G401.6 (cell line): Measurements from ENCODE around the gene EEIG1.
A peak's percentile ranks its signal among the peaks of the same experiment; 100 is the strongest.

ENCODE experiments used
- FAIRE-seq: peaks from 2 replicates; lab custom pipeline; 2012; peaks lifted over from hg19 to GRCh38; lab: Jason Lieb, UNC

EEIG1 gene

DNA sequence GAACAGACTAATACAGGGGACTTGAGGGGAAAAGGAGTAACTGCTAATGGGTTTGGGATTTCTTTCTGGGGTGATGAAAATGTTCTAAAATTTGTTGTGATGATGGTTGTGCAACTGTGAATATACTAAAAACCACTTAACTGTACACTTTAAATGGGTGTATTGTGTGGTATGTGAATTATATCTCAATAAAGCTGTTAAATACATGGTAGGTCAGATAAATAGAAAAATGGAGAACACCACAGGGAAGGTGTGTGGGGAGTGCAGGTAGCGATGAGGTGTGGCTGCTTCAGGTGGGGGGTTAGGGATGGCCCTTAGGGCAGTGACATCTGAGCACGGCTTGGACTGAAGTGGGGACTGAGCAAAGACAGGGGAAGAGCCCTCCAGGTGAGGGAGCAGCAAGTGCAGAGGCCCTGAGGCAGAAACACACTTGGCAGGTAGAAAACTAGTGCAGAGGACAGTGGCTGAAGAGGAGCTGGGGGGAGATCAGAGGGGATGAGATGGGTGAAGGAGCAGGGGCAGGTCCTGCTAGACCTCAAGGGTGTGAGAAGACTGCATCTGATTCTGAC, 20.9 kb downstream of the EEIG1 start:
- FAIRE-seq, result no peak

DNA sequence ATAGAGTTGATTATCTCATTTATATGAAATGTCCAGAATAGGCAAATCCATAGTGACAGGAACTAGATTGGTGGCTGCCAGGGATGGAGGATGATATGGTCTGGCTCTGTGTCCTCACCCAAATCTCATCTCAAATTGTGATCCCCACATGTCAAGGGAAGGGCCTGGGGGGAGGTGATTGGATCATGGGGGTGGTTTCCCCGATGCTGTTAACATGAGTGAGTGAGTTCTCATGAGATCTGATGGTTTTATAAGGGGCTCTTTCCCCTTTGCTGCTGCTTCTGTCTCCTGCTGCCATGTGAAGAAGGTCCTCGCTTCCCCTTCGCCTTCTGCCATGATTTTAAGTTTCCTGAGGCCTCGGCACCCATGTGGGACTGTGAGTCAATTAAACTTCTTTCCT, 21.4 kb downstream of the EEIG1 start:
- no peak for FAIRE-seq

DNA sequence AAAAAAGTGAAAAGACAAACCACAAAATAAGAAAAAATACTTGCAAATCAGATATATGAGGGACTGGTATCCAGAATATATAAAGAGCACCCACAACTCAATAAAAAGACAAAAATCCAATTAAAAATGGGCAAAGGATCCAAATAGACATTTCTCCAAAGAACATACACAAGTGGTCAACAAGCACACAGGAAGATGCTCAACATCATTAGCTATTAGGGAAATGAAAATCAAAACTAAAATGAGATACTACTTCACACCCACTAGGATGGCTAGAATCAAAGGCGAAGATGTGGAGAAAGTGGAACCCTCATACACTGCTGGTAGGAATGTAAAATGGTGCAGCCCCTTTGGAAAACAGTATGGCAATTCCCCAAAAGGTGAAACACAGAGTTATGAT, 22.1 kb downstream of the EEIG1 start:
- FAIRE-seq, result no peak

DNA sequence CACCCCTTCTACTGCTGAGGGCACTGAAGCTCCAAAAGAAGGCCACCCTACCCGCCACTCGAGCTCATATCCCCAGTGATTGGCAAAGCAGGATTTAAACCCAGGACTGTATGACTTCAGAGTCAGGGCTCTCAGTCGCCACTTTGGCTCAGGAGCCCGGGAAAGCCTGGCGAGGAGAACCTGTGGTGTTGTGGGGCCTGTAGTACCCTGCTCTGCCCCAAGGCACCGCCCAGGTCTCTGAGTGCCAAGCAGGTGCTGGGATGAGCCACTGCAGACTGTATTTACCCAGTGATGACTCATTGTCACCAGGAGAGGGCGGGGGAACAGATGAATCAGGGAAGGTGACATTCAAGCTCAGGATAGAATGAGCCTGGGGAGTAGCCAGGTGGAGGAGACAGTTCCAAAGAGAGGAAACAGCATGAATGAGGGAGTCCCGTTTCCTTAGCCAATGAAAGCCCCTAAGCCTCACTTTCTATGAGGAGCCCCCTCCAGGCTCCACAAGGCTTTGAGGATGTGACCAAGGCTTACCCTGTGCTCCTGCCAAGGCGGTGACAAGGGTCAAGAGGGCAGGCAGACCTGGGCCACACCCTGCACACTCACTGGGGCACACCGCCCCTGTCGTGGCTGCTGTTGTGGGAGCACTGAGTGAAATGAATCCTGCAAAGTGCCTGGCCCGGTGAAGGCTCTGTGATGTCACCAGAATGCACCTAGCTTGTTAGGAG, 25.3 kb downstream of the EEIG1 start:
- FAIRE-seq, result no peak

DNA sequence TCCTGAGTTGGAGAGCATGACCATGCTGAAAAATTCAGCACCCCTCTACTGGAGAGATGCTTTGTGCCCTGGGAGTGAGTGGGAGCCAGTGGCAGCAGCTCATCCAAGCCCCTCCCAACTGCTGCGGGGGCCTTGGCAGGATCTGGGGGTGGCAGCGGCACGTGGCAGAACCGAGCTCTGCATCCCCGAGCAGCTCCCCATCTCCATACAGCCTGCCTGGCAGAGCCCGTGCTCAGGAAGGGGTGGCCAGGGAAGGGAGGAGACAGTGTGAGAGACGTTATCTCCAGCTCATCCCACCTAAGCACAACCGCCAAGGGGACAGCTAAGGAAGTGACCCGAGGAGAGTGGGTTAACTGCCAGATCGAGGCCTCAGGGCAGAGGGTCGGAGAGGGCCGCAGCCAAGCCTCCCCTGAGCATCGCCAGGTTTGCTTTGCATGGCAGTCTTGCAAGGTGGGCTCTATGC, 25.9 kb downstream of the EEIG1 start:
- no peak for FAIRE-seq

DNA sequence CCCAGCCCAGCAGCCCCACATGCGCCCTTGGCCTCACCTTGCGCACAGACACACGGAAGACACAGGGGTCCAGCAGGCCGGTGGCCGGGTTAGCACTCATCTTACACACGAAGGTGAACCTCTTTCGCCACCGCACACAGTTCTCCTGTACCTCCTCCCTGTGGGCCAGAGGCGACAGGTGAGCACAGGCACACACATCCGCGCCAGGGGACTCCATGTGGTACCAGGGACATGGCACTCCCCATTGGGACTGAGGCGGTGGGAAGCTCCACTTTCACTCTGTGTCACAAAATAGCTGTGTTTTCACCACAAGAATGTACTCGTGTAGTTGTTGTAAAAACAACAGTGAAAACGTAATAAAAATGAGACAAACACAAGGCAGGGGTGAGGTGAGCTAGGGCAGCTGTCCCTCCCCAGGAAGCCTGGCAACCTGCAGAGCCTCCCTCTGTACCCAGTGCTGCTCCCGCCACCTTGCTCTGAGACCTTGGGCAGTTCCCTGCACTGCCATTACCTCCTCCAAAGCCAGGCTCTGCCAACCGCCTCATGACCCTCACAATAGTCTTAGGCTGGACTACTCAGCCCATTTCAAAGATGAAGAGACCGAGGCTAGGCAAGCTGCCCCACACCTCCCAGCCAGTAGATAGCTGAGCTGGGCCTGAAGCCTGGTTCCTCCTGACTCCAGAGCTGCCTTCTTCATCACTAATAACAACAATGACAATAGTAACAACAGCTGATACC, 26.9 kb downstream of the EEIG1 start:
- FAIRE-seq, result no peak

DNA sequence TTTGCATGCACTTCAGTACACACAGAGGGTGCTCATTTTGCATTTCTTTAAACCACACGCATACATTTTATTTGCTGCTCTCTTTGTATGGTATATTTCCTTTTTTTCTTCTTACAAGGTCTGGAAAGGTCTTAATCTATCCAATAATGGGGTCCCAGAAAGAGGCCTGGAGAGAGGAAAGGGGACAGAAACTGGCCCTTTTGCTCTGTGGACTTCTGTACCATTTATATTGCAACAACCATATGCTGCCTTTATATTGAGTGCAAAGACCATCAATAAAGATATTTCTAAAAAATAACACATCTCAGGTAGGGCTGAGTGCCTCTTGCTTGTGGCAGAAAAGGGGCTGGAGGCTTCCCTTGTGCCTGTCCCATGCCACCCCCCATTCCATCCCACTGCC, 27.6 kb downstream of the EEIG1 start:
- no peak for FAIRE-seq

DNA sequence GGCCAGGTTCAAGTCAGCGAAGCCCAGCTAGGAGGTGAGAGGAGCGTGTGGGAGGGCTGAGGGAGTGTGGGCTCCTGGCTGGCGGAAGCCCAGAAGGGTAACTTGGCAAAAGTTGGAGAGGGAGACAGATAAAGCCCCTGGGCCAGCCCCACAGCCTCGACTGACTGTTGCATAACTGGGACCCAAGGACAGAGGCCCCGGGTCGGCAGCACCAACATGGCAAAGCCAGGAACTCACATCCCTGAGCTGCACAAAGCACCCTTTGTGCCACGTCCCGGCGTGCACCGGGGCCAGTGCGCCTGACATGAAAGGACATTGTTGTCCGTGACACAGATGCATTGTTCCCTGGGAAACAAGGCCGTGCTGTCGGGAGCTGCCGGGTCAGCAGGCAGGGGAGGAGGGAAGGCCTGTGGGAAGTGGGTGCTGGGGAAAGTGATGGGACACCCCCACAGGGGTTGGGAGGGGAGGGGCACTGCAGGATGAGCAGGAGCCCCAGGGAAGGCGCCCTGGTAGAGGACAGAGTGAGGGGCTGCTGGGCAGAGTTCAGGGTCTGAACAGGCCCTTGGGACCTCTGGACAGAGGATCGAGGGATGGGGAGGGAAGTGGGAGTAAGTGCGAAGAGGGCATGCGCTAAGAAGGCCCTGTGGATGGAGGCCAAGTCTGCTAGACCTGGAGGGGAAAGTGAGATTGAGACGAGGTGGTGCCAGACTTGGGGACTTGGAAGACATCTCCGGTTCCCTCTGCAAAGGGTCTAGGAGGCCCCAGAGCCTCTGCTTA, 30.1 kb downstream of the EEIG1 start:
- FAIRE-seq, result no peak

DNA sequence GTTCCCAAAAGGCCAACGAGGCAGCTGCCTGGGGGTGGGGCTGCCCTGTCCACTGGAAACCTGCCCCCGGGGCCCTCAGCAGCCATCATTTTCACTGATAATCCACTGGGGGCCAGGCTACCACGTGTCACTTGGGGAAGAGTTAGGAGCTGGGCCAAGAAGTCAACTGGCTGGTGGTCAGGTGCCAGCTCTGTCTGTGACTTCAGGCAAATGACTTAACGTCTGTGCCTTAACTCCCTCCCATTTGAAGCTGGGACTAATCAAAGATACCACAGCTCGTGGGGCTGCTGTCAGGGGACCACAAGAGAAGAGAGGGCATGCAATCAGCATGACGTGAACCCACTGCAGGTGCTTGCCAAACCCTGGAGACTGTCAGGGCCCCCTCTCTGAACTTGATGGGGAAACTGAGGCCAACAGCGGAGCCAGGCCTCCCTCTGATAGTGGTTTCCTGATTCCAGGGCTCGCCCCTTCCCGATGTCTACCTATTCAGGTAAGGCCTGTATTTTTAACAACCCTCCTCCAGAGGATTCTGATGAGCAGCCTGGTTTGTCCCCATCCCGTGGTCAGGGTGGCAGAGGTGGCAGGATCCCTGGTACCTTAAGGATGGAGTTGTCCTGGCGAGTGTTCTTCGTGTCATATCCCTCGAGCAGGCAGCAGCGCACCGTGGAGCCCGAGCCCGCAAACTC, 30.8 kb downstream of the EEIG1 start:
- FAIRE-seq, result no peak

DNA sequence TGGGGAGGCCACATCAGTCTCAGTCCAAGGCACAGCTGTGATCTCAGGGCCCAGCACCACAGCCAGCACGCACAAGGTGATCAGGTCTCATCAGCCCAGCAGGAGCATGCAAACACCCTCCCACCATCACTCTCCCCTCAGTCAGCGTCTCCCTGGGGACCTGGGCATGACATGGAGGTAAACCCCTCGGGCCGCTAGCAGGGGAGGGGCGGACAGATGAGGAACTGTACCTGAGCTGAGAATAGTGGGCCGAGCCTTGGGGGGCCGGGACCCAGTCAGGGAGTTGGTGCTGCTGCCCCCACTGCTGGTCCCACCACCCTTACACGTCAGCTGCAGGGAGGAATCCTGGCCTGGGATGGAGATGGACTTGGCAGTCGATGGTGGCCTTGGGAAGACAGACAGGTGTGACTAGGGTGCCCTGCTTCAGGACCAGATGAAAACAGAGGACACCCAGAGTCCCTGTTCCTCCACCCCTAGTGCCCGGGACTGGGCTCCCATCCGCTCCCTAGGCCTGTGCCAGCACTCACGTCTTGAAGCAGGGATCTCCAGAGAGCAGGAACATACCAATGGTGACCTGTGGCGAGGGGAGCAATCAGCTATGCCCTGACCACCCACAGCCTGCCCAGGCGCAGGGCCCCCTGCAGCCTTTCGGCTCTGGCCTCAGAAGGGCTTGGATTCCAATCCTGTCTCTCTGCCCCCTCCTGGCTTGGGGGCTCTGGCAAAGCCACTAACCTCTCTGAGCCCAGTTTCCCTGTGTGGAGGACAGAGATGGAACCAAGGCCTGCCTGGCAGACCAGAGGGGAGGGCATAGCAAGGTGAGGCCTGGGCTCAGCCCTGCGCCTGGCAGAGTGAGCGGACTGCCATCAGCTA, 32.7 kb downstream of the EEIG1 start:
- no peak for FAIRE-seq

DNA sequence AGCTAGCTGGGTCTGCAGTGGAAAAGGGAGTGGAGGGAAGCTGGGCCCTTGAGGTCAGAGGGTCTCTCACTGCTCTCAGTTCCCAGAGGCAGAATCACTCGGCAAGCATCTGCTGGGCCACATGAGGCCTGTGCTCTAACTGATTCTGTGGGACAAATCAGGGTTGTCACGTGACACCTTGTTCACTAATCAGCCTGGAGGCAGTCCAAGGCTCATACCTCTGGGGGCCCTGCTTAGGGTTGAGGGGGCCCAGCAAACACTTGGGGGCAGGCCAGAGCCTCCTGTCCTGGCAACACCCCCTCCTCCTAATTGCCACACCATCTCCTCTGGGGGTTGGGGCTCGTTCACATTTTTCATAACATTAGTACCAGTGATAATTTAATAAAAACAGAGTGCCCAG, 34.1 kb downstream of the EEIG1 start:
- no peak for FAIRE-seq

DNA sequence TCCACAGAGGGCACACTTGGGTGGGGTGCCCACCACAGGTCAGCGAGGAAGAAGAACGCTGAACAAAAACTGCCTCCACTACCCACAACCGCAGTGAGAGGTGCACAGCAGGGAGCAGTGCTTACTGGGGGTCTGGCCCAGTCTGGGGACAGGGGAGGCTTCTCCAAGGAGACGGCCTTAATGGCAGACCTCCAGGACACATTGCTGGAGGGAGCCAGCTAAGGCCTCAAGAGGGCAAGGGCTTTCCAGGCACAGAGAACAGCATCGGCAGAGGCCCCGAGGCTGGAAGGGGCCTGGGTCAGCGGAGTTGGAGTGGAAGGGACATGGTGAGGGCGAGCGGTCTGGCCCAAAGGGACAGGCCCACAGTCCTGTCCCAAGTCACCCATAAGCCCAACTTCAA, 34.8 kb downstream of the EEIG1 start:
- FAIRE-seq, result no peak

DNA sequence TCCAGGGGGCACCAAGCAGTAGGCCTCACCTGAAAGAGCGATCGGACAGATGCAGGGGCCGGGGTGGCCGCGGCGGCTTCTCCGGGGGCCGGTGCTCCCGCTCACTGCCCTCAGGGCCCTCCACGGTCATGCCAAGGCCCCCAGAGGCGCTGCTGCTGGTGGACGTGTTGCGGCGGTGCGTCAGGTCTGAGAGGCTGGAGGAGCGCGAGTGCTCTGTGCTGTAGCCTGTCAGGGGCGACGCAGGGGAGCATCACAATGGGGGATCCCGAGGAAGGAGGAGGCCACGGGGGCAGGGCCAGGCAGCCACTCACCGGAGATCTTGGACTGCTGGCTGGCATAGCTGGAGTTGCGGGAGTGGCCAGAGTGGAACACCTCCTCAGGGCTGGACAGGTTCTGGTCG, 35.5 kb downstream of the EEIG1 start:
- no peak for FAIRE-seq

DNA sequence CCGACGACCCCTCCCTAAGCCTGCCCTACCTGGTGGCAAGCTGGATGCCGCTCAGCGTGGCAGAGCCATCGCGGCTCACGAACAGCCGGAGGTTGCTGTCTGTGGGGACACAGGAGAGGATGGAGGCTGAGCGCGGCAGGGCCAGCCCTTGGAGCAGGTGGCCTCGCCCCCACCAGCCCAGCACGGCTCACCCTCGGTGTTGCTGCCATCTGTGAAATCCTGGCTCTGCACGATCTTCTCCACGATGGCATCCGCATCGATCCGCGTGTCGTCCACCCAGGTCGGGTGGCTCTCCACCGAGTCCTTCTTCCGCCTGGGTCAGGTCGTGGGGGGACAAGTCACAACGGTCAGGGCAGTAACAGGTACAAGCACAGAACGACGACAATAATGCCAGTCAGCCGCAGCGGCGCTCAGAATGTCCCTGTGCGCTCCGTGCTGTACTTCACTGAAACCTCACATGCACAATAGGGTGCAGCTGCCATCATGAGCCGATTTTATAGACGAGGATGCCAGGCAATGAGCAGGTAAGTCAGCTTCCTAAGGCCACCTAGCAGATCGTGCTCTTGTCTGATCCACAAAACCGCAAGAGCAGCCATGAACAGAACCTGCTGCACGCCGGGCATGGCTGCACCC, 36.1 kb downstream of the EEIG1 start:
- no peak for FAIRE-seq

DNA sequence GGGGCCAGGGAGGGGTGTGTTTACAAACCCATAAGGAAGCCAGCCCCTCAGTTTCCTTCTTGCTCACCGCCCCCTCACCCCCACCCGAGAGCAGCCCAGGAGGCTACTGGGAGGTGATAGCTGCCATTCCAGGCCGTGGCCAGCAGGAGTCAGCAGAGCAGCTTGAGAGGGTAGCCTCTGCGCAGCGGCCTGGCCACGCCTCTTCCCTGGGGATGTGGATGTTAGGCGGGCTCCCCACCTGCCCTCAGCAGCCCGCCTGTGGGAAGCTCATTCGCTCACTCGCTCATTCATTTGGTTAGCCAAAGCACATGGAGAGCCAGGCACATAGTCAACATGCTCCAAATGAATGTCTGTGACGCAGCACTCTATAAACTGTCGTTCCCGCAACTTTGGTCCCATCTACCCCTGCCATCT, 37.1 kb downstream of the EEIG1 start:
- peak; percentile 76 for FAIRE-seq

DNA sequence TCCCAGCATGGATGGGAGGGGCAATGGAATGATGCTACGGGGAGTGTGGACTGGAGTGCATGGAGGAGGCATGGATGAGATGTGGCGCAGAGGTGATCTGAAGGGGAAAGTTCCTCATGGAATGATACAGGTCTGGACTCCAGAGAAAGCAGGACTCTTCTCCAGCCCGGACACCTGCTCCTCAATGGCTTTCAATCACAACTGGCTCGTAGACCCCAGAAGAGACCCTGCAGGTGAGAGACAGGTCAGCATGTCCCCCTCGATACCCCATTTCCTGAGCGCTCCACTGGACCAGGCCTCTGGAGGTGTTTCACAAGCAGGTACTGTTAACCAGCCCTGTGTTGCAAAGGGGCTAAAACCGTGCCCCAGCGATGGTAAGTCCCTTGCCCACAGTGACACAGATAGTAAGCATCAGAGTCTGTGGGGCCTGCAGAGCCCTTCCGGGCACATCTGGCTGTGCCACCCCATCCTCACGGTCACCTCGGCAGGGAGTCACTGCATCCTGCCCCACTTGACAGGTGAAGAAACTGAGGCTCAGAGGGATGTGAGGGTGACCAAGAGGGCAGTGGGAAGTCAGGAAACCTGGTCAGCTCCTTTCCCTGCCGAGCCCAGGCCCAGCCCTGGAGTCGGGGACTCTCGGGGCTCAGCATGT, 37.7 kb downstream of the EEIG1 start:
- FAIRE-seq, result no peak

DNA sequence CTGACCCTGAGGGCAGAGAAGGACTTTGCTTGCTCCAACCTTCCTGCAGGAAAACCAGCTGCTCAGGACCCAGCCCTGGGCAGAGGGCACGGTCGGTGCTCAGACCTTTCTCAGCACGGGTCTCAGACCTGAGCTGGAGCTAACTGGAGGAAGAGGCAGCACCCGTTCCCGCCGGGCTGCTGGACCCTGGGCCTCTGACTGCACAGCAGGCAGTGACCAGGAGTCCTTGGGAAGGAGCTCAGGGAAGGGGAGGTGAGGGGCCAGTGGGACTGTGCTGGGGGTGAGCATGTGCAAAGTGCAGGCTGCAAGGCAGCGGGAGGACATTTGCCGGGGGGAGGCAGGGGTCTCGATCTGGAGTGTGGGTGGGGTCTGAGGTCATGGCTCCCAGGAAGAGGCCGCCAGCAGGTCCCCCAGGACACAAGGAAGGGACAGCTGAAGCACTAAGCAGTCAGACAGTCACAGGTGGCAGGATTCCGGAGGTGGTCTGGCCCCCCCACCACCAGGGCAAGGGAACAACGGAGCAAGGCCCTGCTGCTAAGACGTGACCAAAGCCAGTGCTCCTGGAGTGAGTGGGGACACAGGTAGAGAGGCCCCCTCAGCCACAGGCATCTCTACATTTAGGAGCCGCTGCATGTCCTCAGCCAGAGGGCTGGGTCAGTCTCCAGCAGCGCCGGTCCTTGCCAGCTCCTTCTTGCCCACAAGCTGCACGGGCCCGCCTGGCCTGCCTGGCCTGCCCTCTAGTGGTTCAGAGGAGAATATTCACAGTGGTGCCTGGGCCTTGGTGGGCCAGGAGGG, 38.4 kb downstream of the EEIG1 start:
- FAIRE-seq, result no peak

DNA sequence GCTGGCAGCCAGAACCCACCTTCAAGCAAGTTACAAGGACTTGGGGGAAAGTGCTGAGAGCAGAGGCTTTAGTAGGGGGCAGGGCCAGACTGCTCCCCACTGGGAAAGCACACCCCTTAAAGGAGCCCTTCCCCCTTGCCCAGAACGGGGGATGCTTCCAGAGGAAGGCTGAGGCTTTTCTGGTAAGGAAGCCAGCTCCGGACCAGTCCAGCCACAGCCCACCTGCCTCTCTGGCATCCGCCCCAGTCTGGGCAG, 38.9 kb downstream of the EEIG1 start:
- FAIRE-seq, result no peak

DNA sequence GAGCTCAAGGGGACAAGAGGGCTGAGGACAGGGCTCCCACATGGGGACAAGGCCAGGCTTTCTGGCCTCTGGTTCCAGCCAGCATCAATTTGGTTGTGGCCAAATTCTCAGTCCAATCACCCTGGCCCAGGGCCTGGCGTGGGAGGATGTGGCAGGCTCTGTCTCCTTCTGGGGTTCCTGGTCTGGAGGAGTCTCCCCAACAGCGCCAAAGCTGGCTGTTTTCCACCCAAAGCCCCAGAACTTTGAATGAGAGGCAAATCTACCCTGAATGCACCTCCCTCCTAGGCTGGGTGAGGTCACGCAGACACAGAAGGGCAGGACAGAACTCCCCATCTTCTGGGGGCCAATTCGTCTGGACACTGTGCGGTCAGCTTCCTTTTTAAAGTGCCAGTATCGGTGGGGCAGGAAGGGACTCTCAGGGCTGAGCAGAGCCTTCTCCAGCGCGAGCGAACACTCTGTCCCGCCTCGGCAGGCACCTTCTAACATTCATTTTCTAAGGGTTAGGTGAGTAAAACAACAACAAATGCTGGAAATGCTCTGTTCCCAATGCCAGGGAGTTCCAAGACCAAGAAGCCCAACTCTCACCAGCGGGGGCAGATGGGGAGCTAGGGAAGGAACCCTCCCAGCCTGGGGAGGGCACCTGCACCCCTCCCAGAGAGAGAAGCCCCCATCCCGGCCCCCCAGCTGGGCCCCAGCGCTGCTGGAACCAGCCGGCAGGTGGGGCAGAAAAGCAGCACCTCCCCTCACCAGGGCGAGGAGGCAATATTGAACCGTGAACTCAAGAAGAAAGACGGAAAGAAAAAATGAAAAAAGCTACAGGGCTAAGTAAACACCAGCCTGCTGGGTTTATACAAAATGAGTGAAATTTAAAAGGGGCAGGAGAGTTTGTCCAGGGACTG, 39.5 kb downstream of the EEIG1 start:
- FAIRE-seq, result no peak
